H9 (cell line): ENCODE measurements around the gene CAMK2N1. TPM values are rescaled to one million over a fixed set of nuclear protein-coding genes. Genes with fewer than 3 reads are reported as not detected.

Source experiments
- DNase-seq: peaks from one replicate; pipeline ENCODE4 v3.0.0-alpha.2; 2017
- H2AFZ ChIP-seq: one replicate; pipeline ENCODE4 v1.6.1; 2013; ENCODE audit warnings: mild to moderate bottlenecking, low read length, control low read depth, moderate library complexity
- H2AK5ac ChIP-seq: 2 replicates; pipeline ENCODE4 v1.6.1; 2013; ENCODE audit warnings: low read length, control low read depth, mixed read lengths; ENCODE audit not compliant: insufficient read length
- H2BK120ac ChIP-seq: one replicate; pipeline ENCODE4 v1.6.1; 2013; ENCODE audit warnings: low read depth, mild to moderate bottlenecking, low read length, control low read depth, inconsistent platforms; ENCODE audit not compliant: poor library complexity, severe bottlenecking
- H2BK12ac ChIP-seq: 2 replicates; pipeline ENCODE4 v1.6.1; 2013; ENCODE audit warnings: low read length, control low read depth, mixed read lengths, low read depth; ENCODE audit not compliant: insufficient read length
- H2BK15ac ChIP-seq: 2 replicates; pipeline ENCODE4 v1.6.1; 2013; ENCODE audit warnings: low read depth, low read length, control low read depth
- H2BK20ac ChIP-seq: one replicate; pipeline ENCODE4 v1.6.1; 2013; ENCODE audit warnings: low read depth, mild to moderate bottlenecking, low read length, control low read depth, inconsistent platforms; ENCODE audit not compliant: poor library complexity, severe bottlenecking
- H2BK5ac ChIP-seq: 2 replicates; pipeline ENCODE4 v1.6.1; 2013; ENCODE audit warnings: low read length, control low read depth, mixed read lengths; ENCODE audit not compliant: insufficient read length
- H3K14ac ChIP-seq: 2 replicates; pipeline ENCODE4 v1.6.1; 2013; ENCODE audit warnings: low read length, control low read depth; ENCODE audit not compliant: insufficient read depth
- H3K18ac ChIP-seq: 2 replicates; pipeline ENCODE4 v1.6.1; 2013; ENCODE audit warnings: low read depth, mild to moderate bottlenecking, mixed read lengths, low read length, control low read depth; ENCODE audit not compliant: insufficient read length
- H3K23ac ChIP-seq: 2 replicates; pipeline ENCODE4 v1.6.1; 2013; ENCODE audit warnings: low read length, control low read depth, mixed read lengths, low read depth; ENCODE audit not compliant: insufficient read length
- H3K23me2 ChIP-seq: 2 replicates; pipeline ENCODE4 v1.6.1; 2013; ENCODE audit warnings: low read depth, mild to moderate bottlenecking, mixed read lengths, low read length, control low read depth; ENCODE audit not compliant: insufficient read length, poor library complexity, severe bottlenecking
- H3K27ac ChIP-seq: 2 replicates; pipeline ENCODE4 v1.5.1; 2013; ENCODE audit warnings: low read length, control low read depth, mixed read lengths, low read depth; ENCODE audit not compliant: insufficient read length
- H3K27me3 ChIP-seq: 2 replicates; pipeline ENCODE4 v1.6.1; 2013; ENCODE audit warnings: low read length, control low read depth, inconsistent platforms; ENCODE audit not compliant: insufficient read depth
- H3K4ac ChIP-seq: 2 replicates; pipeline ENCODE4 v1.6.1; 2013; ENCODE audit warnings: low read depth, mild to moderate bottlenecking, control low read depth, inconsistent platforms, low read length, moderate library complexity
- H3K4me1 ChIP-seq: 2 replicates; pipeline ENCODE4 v1.6.1; 2013; ENCODE audit warnings: low read length, control low read depth, inconsistent platforms; ENCODE audit not compliant: insufficient read depth
- H3K4me2 ChIP-seq: 2 replicates; pipeline ENCODE4 v1.6.1; 2013; ENCODE audit warnings: low read length, control low read depth, mixed read lengths; ENCODE audit not compliant: insufficient read length, insufficient read depth
- H3K56ac ChIP-seq: 2 replicates; pipeline ENCODE4 v1.6.1; 2013; ENCODE audit warnings: low read depth, mild to moderate bottlenecking, mixed read lengths, low read length, control low read depth; ENCODE audit not compliant: insufficient read length
- H3K79me1 ChIP-seq: 2 replicates; pipeline ENCODE4 v1.6.1; 2013; ENCODE audit warnings: low read depth, mild to moderate bottlenecking, moderate library complexity, low read length, control low read depth, inconsistent platforms; ENCODE audit not compliant: insufficient read depth, poor library complexity, severe bottlenecking
- H3K79me2 ChIP-seq: 2 replicates; pipeline ENCODE4 v1.6.1; 2013; ENCODE audit warnings: low read length, control low read depth, inconsistent platforms; ENCODE audit not compliant: insufficient read depth
- H3K9ac ChIP-seq: 2 replicates; pipeline ENCODE4 v1.6.1; 2013; ENCODE audit warnings: low read length, control low read depth, mixed read lengths; ENCODE audit not compliant: insufficient read length; ENCODE audit errors: extremely low read depth
- H3K9me3 ChIP-seq: one replicate; pipeline ENCODE4 v1.6.1; 2013; ENCODE audit warnings: low read depth, low read length, inconsistent platforms; ENCODE audit not compliant: control insufficient read depth
- H3T11ph ChIP-seq: one replicate; pipeline ENCODE4 v1.6.1; 2013; ENCODE audit warnings: mild to moderate bottlenecking, low read length, control low read depth, inconsistent platforms
- H4K20me1 ChIP-seq: one replicate; pipeline ENCODE4 v1.6.1; 2013; ENCODE audit not compliant: control insufficient read depth, insufficient read length, insufficient read depth
- H4K5ac ChIP-seq: 2 replicates; pipeline ENCODE4 v1.6.1; 2013; ENCODE audit warnings: low read depth, mild to moderate bottlenecking, mixed read lengths, low read length, control low read depth; ENCODE audit not compliant: insufficient read length
- H4K8ac ChIP-seq: replicated peaks from 2 replicates; pipeline ENCODE4 v1.6.1; 2013; ENCODE audit warnings: low read length, control low read depth, mixed read lengths, low read depth; ENCODE audit not compliant: insufficient read length
- H4K91ac ChIP-seq: 2 replicates; pipeline ENCODE4 v1.6.1; 2013; ENCODE audit warnings: low read depth, mild to moderate bottlenecking, moderate library complexity, mixed read lengths, low read length, control low read depth; ENCODE audit not compliant: insufficient read length
- H3K27ac Mint-ChIP-seq, 3 experiments: 2 replicates in 2 of 3; 3 replicates in 1 of 3; pipeline ENCODE4 v1.8.0; 2020 to 2021; ENCODE audit warnings: mixed read lengths in 3 of 3, mild to moderate bottlenecking in 1 of 3, moderate library complexity in 1 of 3
- H3K27me3 Mint-ChIP-seq: 2 replicates; pipeline ENCODE4 v1.8.0; 2021; ENCODE audit warnings: low read depth, mild to moderate bottlenecking, moderate library complexity, mixed read lengths
- H3K36me3 Mint-ChIP-seq, 3 experiments: 2 replicates in 2 of 3; 3 replicates in 1 of 3; pipeline ENCODE4 v1.8.0; 2020 to 2021; ENCODE audit warnings: low read depth in 3 of 3, mixed read lengths in 3 of 3; ENCODE audit not compliant: insufficient read depth in 1 of 3
- H3K4me1 Mint-ChIP-seq, 2 experiments: 2 replicates each; pipeline ENCODE4 v1.8.0; 2020; ENCODE audit warnings: mixed read lengths in 2 of 2
- H3K4me3 Mint-ChIP-seq, 2 experiments: 2 replicates in 1 of 2; 3 replicates in 1 of 2; pipeline ENCODE4 v1.8.0; 2020 to 2021; ENCODE audit warnings: mild to moderate bottlenecking in 2 of 2, mixed read lengths in 2 of 2, moderate library complexity in 1 of 2
- H3K9me3 Mint-ChIP-seq, 2 experiments: 2 replicates in 1 of 2; 3 replicates in 1 of 2; pipeline ENCODE4 v1.8.0; 2020; ENCODE audit warnings: mild to moderate bottlenecking in 2 of 2, mixed read lengths in 2 of 2, moderate library complexity in 1 of 2
- CTCF ChIP-seq: fragments of 200-600 bp; sonication (generic); conservative IDR thresholded peaks from 3 replicates; pipeline ENCODE4 v1.8.0; 2021; ENCODE audit warnings: antibody characterized with exemption, mild to moderate bottlenecking
- WGBS: extraction: QIAGEN DNeasy Blood & Tissue Kit; methylation state at CpG from one replicate; pipeline ENCODE4 v1.1.7; 2013; ENCODE audit warnings: missing lambda C conversion rate, low lambda C conversion rate, mixed read lengths; ENCODE audit not compliant: insufficient read length; ENCODE audit errors: extremely low coverage; 5-methylcytosine and 5-hydroxymethylcytosine counted together
- long read RNA-seq: library from polyadenylated mRNA; unstranded; transcript quantifications from one replicate; pipeline ENCODE4 v2.0.0, GENCODE V29; 2020
- total RNA-seq: library from RNA; stranded (reverse); gene quantifications from 2 replicates; pipeline ENCODE4 v1.2.1, GENCODE V29; 2021

The CAMK2N1 gene
- 0.97 and 1.2 TPM in 2 replicates for total RNA-seq
- long read RNA-seq = 0 reads

DNA sequence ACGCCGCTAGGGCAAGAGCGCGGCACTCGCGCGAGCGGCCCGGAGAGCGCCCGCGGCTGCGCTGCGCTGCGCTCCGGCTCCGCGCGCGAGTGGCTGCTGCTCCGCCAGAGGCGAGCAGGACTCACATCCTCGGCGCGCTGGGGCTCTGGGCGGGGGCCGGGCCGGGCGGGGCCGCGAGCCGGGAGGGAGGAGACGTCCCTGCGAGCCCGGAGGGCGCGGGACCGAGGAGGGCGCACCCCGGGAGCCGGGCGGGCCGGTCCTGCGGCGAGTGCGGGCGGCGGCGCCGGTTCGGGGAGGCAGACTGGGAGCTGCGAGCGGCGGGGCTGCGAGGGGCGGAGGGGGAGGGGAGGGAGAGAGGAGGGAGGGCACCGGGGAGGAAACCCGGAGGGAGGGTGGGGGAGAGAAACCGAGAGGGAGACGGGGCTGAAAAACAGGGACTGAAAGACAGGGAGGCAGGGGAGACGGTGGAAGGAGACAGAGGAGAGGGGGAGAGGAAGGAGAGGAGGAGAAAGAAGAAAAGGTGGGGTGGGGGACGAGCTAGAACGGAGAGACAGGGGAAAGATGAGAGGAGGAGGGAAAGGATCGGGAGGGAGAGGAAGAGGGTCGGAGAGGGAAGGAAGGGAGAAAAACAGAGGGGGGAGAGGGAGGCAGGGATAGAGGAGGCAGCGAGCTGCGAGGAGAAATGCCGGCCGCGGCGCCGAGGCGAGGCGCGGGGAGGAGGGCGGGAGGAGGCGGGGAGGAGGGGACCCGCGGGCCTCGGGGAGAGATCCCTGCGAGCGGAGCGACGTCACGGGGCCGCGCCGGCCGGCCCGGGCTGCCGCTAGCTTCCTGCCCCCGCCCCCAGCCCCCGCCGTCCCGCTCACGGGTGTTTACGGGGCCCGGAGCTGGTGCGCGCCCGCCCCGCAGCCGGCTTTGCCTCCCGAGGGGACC, at the start of gene CAMK2N1:
TSS of gene CAMK2N1 (minus strand) at position 684 of the 930 bp plus-strand sequence. CDS start 831 bp downstream, outside the sequence.
- peaks cover 31% of the 10 kb centered on the region; the same call in 1 of the 2 replicates for H3K27me3 ChIP-seq
- no peak within 1 kb of the TSS for H3K27ac Mint-ChIP-seq

More for the DNA sequence above, at the start of gene CAMK2N1:
- H2BK12ac ChIP-seq = no peak within 1 kb of the TSS
- H4K5ac ChIP-seq = no peak within 1 kb of the TSS
- H2BK5ac ChIP-seq = no peak within 1 kb of the TSS
- Mint-ChIP-seq H3K4me1 (peaks cover 24 to 47% of the 10 kb centered on the region in 2 experiments), H3K9me3 (peaks cover 0 to 4% of the 10 kb centered on the region in 2 experiments; a peak in 1 of 5 replicates), H3K36me3 (no peaks in the 10 kb centered on the region; a peak in 1 of 7 replicates), H3K27me3 (peaks cover 93% of the 10 kb centered on the region), H3K4me3 (peak within 1 kb of the TSS; percentile 75 to 99)
- H4K91ac ChIP-seq = no peak within 1 kb of the TSS
- peak; percentile 64 for DNase-seq
- H3K9me3 ChIP-seq = no peaks in the 10 kb centered on the region
- H3K4me2 ChIP-seq = peak within 1 kb of the TSS; percentile 89
- H2AK5ac ChIP-seq = no peak within 1 kb of the TSS
- peak within 1 kb of the TSS; percentile 62 for H3K18ac ChIP-seq
- H3K4me1 ChIP-seq = peaks cover 9% of the 10 kb centered on the region; the same call in 1 of the 2 replicates
- H3K23ac ChIP-seq = no peak within 1 kb of the TSS
- no peak within 1 kb of the TSS for H4K8ac ChIP-seq
- no peaks in the 10 kb centered on the region for H4K20me1 ChIP-seq
- H3K4ac ChIP-seq = no peak within 1 kb of the TSS
- no peak within 1 kb of the TSS for H3K9ac ChIP-seq
- H2BK120ac ChIP-seq = no peak within 1 kb of the TSS
- TF ChIP-seq CTCF = no peak
- H2BK20ac ChIP-seq = no peak within 1 kb of the TSS
- H3K14ac ChIP-seq = no peak within 1 kb of the TSS; the same call in 1 of the 2 replicates
- no peak within 1 kb of the TSS for H2BK15ac ChIP-seq
- no peak within 1 kb of the TSS for H2AFZ ChIP-seq
- no peaks in the 10 kb centered on the region for H3K79me1 ChIP-seq
- H3K79me2 ChIP-seq = no peaks in the 10 kb centered on the region
- H3K23me2 ChIP-seq = peaks cover 32% of the 10 kb centered on the region
- H3T11ph ChIP-seq = no peak within 1 kb of the TSS
- no peak within 1 kb of the TSS for H3K56ac ChIP-seq
- H3K27ac ChIP-seq = no peak within 1 kb of the TSS
- WGBS = no CpG with 5 or more reads among the region's 104 CpGs
